HG03039 (cell line): ENCODE results near the gene EPHA4.

Source experiments
- ATAC-seq: cut with Tn5 transposase; IDR thresholded peaks from one replicate; pipeline ENCODE4 v1.9.1; 2021; ENCODE audit warnings: mild to moderate bottlenecking, moderate library complexity; ENCODE audit not compliant: unreplicated experiment

The EPHA4 gene

GRCh38 chr2:221370076-221370856, 201.8 kb downstream of the EPHA4 start:
- ATAC-seq, result no peak
